Stimulated activated CD4-positive, alpha-beta T cell treated with anti-CD3 and anti-CD28 coated beads, TNF-alpha, amount 100 ng/mL, for 1 hour (primary cell): ENCODE results near the gene MIA.
"Not testable (repeated sequence)": the region's sequence is repeated elsewhere in the genome, so short reads cannot be mapped to it uniquely, and the experiment has no call there.

Experiments
- DNase-seq, 3 donors: peaks; one replicate each; pipeline ENCODE4 v3.0.0-alpha.2; 2020; ENCODE audit warnings: low read depth in 3 of 3, low spot score in 1 of 3

The MIA gene

GRCh38 chr19:40818480-40819399, 43.4 kb downstream of the MIA start:
- DNase-seq = peak; percentile 39 to 63 (median 56)

GRCh38 chr19:40819479-40820234, 44.3 kb downstream of the MIA start:
- peak in 2 of 3 donors; percentile 51 to 58 for DNase-seq

GRCh38 chr19:40822161-40822560, 46.8 kb downstream of the MIA start:
- DNase-seq = no peak

- not testable (repeated sequence) for DNase-seq
These were observed 47.6 kb downstream of the MIA start for GRCh38 chr19:40822704-40823553.

GRCh38 chr19:40824916-40825315, 49.6 kb downstream of the MIA start:
- not testable (repeated sequence) for DNase-seq

- not testable (repeated sequence) for DNase-seq
These were observed 50.3 kb downstream of the MIA start for GRCh38 chr19:40825460-40826095.

GRCh38 chr19:40826312-40826698, 51.0 kb downstream of the MIA start:
- DNase-seq = not testable (repeated sequence)

GRCh38 chr19:40826699-40827385, 51.5 kb downstream of the MIA start:
- DNase-seq = not testable (repeated sequence)
